Limb (tissue), 2 donors: ENCODE measurements around the gene PRDM15.

Source experiments
- DNase-seq, 2 donors: peaks; one replicate each; pipeline ENCODE4 v3.0.0-alpha.2; 2016; ENCODE audit errors: extremely low spot score in 2 of 2

Gene PRDM15

GRCh38 chr21:41865002-41865777 is 14.0 kb downstream of the PRDM15 start:
- DNase-seq: no peak

DNA sequence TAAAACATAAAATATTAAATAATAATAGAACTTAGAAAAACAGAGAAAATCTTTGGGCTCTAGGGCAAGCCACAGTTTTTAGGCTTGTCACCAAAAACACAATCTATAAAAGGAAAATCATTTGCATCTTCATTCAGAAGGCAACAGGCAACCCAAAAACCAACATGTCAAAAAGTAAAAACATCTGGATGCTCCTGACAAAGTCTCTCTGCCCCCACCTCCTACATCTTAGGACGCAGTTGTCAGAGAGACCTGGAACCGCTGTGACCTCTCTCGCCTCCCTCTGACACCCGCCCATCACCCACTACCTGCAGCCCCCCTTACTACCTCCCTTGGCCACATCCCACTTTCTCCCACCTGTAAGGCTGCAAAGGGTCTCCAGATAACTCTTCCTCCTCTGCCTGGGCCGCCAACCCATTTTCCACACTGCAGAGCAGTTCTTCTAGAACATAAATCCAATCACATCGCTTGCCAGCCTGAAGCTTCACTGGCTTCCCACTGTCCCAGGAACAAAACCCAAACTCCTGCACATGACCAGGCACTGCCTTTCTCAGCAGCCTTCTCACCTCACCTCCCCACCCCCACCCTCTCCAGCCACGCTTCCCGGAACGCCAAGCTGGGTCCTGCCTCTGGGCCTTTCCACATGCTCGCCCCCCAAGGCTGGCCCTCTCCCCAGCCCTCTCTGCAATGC is 14.7 kb downstream of the PRDM15 start:
- DNase-seq: no peak

GRCh38 chr21:41863439-41863740 is 15.8 kb downstream of the PRDM15 start:
- no peak for DNase-seq

GRCh38 chr21:41861987-41862386 is 17.2 kb downstream of the PRDM15 start:
- no peak for DNase-seq

DNA sequence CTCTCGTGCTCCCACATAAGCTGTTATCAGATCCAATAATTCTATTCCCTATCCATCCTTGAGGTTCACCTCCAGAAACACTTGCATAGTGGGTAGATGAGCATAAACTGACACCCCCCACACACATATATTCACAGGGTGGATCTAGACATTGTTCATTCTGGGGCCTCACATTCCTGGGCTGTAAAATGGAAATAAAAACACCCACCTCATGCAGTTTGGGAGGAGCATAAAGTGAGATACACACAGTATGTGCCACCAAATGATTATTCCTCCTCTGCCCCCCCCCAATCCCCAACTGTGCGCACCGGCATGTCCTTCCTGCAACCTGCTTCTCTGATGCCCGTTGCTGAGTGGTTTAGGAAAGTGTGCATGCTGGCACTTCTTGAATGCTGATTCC is 17.9 kb downstream of the PRDM15 start:
- DNase-seq: no peak

GRCh38 chr21:41859297-41859980 is 19.7 kb downstream of the PRDM15 start:
- no peak for DNase-seq

DNA sequence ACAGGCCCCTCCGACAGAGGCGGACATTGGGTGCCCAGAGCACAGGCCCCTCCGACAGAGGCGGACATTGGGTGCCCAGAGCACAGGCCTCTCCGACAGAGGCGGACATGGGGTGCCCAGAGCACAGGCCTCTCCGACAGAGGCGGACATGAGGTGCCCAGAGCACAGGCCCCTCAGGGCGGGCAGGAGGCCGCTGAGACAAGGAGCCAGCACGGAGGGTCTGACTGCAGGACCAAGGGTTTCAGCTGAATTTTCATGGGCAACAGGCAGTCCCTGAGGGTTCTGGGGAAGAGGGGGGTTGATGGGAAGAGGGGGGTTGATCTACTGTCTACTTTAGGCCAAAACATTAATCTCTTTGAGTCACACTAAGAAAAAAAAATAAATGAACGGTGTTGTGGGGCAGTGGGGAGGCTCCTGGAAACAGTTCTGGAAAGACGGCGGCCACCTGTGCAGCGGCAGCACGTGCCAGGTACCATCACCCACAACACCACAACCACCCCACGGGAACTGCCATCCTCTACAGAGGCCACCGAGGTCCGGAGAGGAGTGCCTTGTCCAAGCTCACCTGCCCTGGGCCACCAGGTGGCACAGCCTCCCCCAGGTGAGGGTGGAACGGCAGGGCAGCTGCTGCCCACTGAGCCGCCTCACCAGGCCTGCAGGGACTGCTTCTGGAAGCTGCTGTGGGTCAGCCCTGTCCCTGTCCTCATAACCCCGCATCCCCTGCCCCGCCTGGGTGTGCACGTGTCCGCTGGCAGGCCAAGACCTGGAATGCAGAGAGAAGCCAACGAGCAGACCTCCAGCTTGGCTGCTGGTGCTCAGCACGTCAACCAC is 20.5 kb downstream of the PRDM15 start:
- no peak for DNase-seq

DNA sequence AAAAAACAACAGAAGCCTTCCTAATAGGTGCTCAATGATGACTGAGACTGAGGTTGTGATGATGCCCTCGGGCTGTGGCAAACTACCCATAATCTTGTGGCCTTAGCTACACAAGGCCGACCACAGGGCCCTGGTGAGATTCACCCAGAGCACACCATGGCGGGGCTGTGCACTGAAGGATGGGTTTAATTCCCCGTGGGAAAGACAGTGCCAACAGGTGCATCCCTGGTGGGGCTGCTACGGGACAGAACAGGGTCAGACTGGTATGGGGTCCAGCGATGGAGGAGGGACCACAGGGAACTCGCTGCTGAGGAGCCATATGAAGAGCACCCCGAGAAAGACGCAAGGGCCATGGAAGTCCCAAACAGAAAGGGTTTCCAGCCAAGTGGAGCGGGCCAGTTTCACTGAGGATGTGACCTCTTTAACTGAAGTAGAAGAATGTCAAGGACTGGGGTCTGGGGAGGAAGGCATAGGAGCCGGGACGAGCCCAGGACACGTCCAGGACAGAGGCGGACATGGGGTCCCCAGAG is 21.3 kb downstream of the PRDM15 start:
- no peak for DNase-seq

DNA sequence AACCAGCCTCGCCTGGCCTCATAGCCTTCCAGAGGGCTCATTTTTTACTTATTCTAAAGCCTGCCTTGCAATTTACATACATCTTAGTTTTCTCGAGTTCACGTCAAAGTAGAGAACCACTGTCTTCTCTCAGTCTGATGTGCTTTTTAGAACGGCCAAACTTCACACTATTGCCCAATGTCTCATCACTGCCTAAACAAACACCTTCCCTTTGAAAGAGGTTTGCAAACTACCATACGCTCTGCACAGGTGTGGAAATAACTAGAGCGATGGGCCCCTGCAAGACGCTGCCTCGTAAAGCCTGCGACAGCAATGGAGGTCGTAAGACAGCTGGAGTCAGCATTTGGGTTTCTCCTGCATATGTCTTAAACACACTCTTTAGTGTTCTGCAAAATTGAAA is 22.6 kb downstream of the PRDM15 start:
- DNase-seq: no peak

GRCh38 chr21:41854426-41854995 is 24.6 kb downstream of the PRDM15 start:
- DNase-seq: no peak

GRCh38 chr21:41852929-41853320 is 26.2 kb downstream of the PRDM15 start:
- DNase-seq: no peak

DNA sequence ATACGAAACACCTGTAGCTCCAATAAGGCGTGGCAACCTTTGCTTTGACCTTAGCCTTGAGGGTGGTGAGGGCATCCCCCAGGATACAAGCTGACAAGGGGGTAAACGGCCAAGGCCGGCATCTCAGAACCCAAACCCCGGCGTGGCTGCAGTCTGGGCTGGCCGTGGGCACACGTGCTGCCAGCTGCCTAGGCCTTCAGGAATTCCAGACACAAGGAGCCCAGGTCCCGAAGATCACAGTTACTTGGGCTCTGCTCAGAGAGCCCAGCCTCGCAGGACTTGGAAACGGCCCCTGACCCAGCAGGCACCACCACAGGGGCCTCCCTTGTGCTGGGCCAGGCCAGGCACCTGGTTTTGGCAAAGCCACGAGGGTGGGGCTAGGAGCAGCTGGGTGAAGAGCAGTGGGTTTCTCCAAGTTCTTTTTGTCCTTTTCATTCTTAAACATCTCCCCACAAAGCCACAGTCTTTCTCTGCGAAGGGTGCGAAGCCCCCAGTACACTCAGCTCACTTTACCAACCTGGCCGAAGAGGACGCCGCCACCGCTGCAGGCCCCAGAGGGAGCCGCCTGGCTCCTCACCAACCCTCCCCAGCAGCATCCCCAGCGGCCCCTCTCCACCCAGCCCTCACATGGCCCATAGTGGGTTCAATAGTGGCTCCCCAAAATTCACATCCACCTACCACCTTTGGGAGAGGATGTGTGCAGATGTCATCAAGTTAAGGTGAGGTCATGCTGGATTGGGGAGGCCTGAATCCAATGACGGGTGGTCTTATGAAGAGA is 26.8 kb downstream of the PRDM15 start:
- DNase-seq: no peak

GRCh38 chr21:41851090-41851790 is 27.9 kb downstream of the PRDM15 start:
- no peak for DNase-seq

GRCh38 chr21:41850085-41850484 is 29.1 kb downstream of the PRDM15 start:
- no peak for DNase-seq

DNA sequence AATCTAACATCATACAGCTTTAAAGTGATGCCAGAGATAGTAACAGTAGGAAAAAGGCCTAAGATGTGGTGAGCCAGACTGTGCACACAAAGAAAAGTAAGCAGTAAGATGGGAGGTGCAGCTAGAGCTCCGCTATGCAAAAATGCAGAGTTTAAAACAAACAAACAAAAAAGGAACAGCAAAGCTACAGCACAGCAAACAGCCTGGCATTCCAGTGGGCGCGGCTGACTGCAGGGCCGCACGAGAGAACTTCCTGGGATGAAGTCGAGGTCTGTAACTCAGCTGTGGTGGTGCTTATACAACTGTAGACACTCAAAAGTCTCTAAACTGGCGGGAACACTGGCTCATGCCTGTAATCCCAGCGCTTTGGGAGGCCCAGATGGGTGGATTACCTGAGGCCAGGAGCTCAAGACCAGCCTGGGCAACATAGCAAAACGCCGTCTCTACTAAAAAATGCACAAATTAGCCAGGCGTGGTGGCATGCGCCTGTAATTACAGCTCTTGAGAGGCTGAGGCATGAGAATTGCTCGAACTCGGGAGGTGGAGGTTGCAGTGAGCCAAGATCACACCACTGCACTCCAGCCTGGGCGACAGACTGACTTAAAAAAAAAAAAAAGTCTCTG is 30.1 kb downstream of the PRDM15 start:
- no peak for DNase-seq

GRCh38 chr21:41848533-41848932 is 30.6 kb downstream of the PRDM15 start:
- no peak for DNase-seq

DNA sequence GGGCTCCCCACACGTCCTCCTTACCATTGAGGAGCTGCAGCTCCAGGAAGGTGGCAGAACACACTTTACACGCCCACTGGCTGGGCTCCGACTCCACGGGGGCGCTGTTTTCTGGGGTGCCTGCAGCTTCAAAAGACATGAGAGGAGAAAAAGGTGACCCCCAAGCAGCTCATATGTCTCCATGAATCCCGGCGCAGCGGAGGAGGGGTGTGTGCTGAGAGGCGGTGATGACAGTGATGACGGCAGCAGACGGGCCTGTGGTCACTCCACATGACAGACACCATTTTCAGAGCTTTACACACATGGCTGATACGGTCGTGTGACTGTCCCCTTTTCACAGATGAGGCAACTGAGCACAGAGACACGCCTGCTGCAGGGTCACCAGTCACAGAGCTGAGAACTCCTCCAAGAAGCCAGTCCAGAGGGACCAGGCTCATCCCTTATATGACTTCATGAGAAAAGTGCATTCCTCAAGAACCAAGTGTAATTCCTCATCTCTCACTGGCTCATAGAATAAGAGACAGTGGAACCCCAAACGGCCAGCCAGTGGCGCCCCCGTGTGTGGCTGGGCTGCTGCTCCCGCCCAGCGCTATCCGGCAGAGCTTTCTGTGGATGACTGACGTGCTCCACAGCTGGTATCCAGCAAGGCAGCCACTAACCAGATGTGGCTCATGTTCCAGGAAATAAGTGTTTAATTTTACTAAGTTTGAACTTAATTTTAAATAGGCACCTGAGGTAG is 31.9 kb downstream of the PRDM15 start:
- peak in 1 of 2 donors; percentile 52 for DNase-seq

- DNase-seq: no peak
Measured at GRCh38 chr21:41846536-41846935, 32.6 kb downstream of the PRDM15 start.

DNA sequence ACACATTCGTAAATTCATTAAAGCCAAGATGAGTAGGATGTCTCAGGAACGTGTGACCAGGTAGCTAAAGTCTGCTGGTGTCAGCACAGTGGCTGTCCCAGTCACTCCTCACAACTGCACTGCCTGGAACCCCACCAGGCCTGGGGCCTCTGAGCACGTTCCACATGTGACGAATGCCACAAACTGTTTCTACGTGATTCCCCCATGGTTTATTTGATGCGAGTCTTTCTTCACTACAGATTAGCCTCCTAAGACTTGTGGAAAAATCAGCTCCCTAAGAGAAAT is 33.2 kb downstream of the PRDM15 start:
- no peak for DNase-seq
